ENCODE measurements around the gene TESMIN.

TESMIN gene

GRCh38 chr11:68683121-68683520, 68.2 kb downstream of the TESMIN start:
- H3K4me3 ChIP-seq (ENCODE audit: extremely low read depth, insufficient read depth, low read length, poor library complexity, severe bottlenecking): no peak overlapping the region
- H3K9me3 ChIP-seq (ENCODE audit: control insufficient read depth, low read length): no peaks in the 10 kb centered on the region
- peaks cover 9% of the 10 kb centered on the region for H3K4me1 ChIP-seq (ENCODE audit: control insufficient read depth, insufficient read depth, low read length, poor library complexity, severe bottlenecking)
- H3K36me3 ChIP-seq (ENCODE audit: control insufficient read depth, insufficient read depth, low read length): peaks cover 3% of the 10 kb centered on the region
- H3K27ac ChIP-seq (ENCODE audit: low read depth, low read length, severe bottlenecking): no peak overlapping the region
- WGBS, 2 experiments (ENCODE audit: insufficient coverage in 2 of 2): 81 to 89% methylated on average over 7 of the region's 7 CpGs

- no peak overlapping the region for H3K27ac ChIP-seq (ENCODE audit: low read depth, low read length, severe bottlenecking)
- WGBS, 2 experiments (ENCODE audit: insufficient coverage in 2 of 2): 70 to 72% methylated on average over 7 to 9 of the region's 9 CpGs
- no peaks in the 10 kb centered on the region for H3K9me3 ChIP-seq (ENCODE audit: control insufficient read depth, low read length)
Measured at GRCh38 chr11:68682531-68682961, 68.8 kb downstream of the TESMIN start.

GRCh38 chr11:68680541-68681231, 70.6 kb downstream of the TESMIN start:
- Histone ChIP-seq H3K9me3 (ENCODE audit: control insufficient read depth, low read length) (no peaks in the 10 kb centered on the region), H3K36me3 (ENCODE audit: control insufficient read depth, insufficient read depth, low read length) (no peaks in the 10 kb centered on the region), H3K4me1 (ENCODE audit: control insufficient read depth, insufficient read depth, low read length, poor library complexity, severe bottlenecking) (peaks cover 12% of the 10 kb centered on the region), H3K27ac (ENCODE audit: low read depth, low read length, severe bottlenecking) (no peak overlapping the region), H3K4me3 (ENCODE audit: extremely low read depth, insufficient read depth, low read length, poor library complexity, severe bottlenecking) (no peak overlapping the region)
- 94 to 95% methylated on average over 17 of the region's 17 CpGs for WGBS, 2 experiments (ENCODE audit: insufficient coverage in 2 of 2)

More at GRCh38 chr11:68682531-68682961, 68.8 kb downstream of the TESMIN start:
- H3K36me3 ChIP-seq (ENCODE audit: control insufficient read depth, insufficient read depth, low read length): no peaks in the 10 kb centered on the region
- no peak overlapping the region for H3K4me3 ChIP-seq (ENCODE audit: extremely low read depth, insufficient read depth, low read length, poor library complexity, severe bottlenecking)
- H3K4me1 ChIP-seq (ENCODE audit: control insufficient read depth, insufficient read depth, low read length, poor library complexity, severe bottlenecking): peaks cover 12% of the 10 kb centered on the region

GRCh38 chr11:68678031-68678441, 73.3 kb downstream of the TESMIN start:
- WGBS, 2 experiments (ENCODE audit: insufficient coverage in 2 of 2): 85 to 88% methylated on average over 2 to 6 of the region's 15 CpGs

GRCh38 chr11:68677432-68677831, 73.9 kb downstream of the TESMIN start:
- Histone ChIP-seq H3K27ac (ENCODE audit: low read depth, low read length, severe bottlenecking) (no peak overlapping the region), H3K36me3 (ENCODE audit: control insufficient read depth, insufficient read depth, low read length) (no peaks in the 10 kb centered on the region), H3K9me3 (ENCODE audit: control insufficient read depth, low read length) (no peaks in the 10 kb centered on the region), H3K4me3 (ENCODE audit: extremely low read depth, insufficient read depth, low read length, poor library complexity, severe bottlenecking) (no peak overlapping the region), H3K4me1 (ENCODE audit: control insufficient read depth, insufficient read depth, low read length, poor library complexity, severe bottlenecking) (peaks cover 7% of the 10 kb centered on the region)
- WGBS, 2 experiments (ENCODE audit: insufficient coverage in 2 of 2): 0 to 27% methylated on average over 2 to 4 of the region's 6 CpGs

More at GRCh38 chr11:68678031-68678441, 73.3 kb downstream of the TESMIN start:
- Histone ChIP-seq H3K4me1 (ENCODE audit: control insufficient read depth, insufficient read depth, low read length, poor library complexity, severe bottlenecking) (peaks cover 9% of the 10 kb centered on the region), H3K27ac (ENCODE audit: low read depth, low read length, severe bottlenecking) (no peak overlapping the region), H3K9me3 (ENCODE audit: control insufficient read depth, low read length) (no peaks in the 10 kb centered on the region), H3K36me3 (ENCODE audit: control insufficient read depth, insufficient read depth, low read length) (no peaks in the 10 kb centered on the region), H3K4me3 (ENCODE audit: extremely low read depth, insufficient read depth, low read length, poor library complexity, severe bottlenecking) (no peak overlapping the region)

GRCh38 chr11:68674461-68674860, 76.9 kb downstream of the TESMIN start:
- Histone ChIP-seq H3K4me3 (ENCODE audit: extremely low read depth, insufficient read depth, low read length, poor library complexity, severe bottlenecking) (no peak overlapping the region), H3K36me3 (ENCODE audit: control insufficient read depth, insufficient read depth, low read length) (no peaks in the 10 kb centered on the region), H3K9me3 (ENCODE audit: control insufficient read depth, low read length) (no peaks in the 10 kb centered on the region), H3K4me1 (ENCODE audit: control insufficient read depth, insufficient read depth, low read length, poor library complexity, severe bottlenecking) (peaks cover 6% of the 10 kb centered on the region), H3K27ac (ENCODE audit: low read depth, low read length, severe bottlenecking) (no peak overlapping the region)
- WGBS, 2 experiments (ENCODE audit: insufficient coverage in 2 of 2): 97 to 98% methylated on average over 14 to 16 of the region's 16 CpGs

- no peaks in the 10 kb centered on the region for H3K9me3 ChIP-seq (ENCODE audit: control insufficient read depth, low read length)
- H3K27ac ChIP-seq (ENCODE audit: low read depth, low read length, severe bottlenecking): no peak overlapping the region
- H3K36me3 ChIP-seq (ENCODE audit: control insufficient read depth, insufficient read depth, low read length): no peaks in the 10 kb centered on the region
- H3K4me3 ChIP-seq (ENCODE audit: extremely low read depth, insufficient read depth, low read length, poor library complexity, severe bottlenecking): no peak overlapping the region
- WGBS, 2 experiments (ENCODE audit: insufficient coverage in 2 of 2): 88 to 92% methylated on average over 9 to 11 of the region's 11 CpGs
- H3K4me1 ChIP-seq (ENCODE audit: control insufficient read depth, insufficient read depth, low read length, poor library complexity, severe bottlenecking): peaks cover 6% of the 10 kb centered on the region
Measured at GRCh38 chr11:68673991-68674390, 77.3 kb downstream of the TESMIN start.

- peaks cover 6% of the 10 kb centered on the region for H3K4me1 ChIP-seq (ENCODE audit: control insufficient read depth, insufficient read depth, low read length, poor library complexity, severe bottlenecking)
- no peaks in the 10 kb centered on the region for H3K36me3 ChIP-seq (ENCODE audit: control insufficient read depth, insufficient read depth, low read length)
- 84 to 98% methylated on average over 4 to 5 of the region's 6 CpGs for WGBS, 2 experiments (ENCODE audit: insufficient coverage in 2 of 2)
- H3K27ac ChIP-seq (ENCODE audit: low read depth, low read length, severe bottlenecking): no peak overlapping the region
- H3K9me3 ChIP-seq (ENCODE audit: control insufficient read depth, low read length): no peaks in the 10 kb centered on the region
- H3K4me3 ChIP-seq (ENCODE audit: extremely low read depth, insufficient read depth, low read length, poor library complexity, severe bottlenecking): no peak overlapping the region
Measured at GRCh38 chr11:68673306-68673945, 77.9 kb downstream of the TESMIN start.

- Histone ChIP-seq H3K27ac (ENCODE audit: low read depth, low read length, severe bottlenecking) (no peak overlapping the region), H3K9me3 (ENCODE audit: control insufficient read depth, low read length) (no peaks in the 10 kb centered on the region)
- WGBS, 2 experiments (ENCODE audit: insufficient coverage in 2 of 2): 90 to 96% methylated on average over 15 to 25 of the region's 33 CpGs
Measured at GRCh38 chr11:68670208-68670992, 80.9 kb downstream of the TESMIN start.

GRCh38 chr11:68669301-68670090, 81.8 kb downstream of the TESMIN start:
- Histone ChIP-seq H3K4me1 (ENCODE audit: control insufficient read depth, insufficient read depth, low read length, poor library complexity, severe bottlenecking) (no peaks in the 10 kb centered on the region), H3K27ac (ENCODE audit: low read depth, low read length, severe bottlenecking) (no peak overlapping the region), H3K36me3 (ENCODE audit: control insufficient read depth, insufficient read depth, low read length) (no peaks in the 10 kb centered on the region), H3K4me3 (ENCODE audit: extremely low read depth, insufficient read depth, low read length, poor library complexity, severe bottlenecking) (no peak overlapping the region), H3K9me3 (ENCODE audit: control insufficient read depth, low read length) (no peaks in the 10 kb centered on the region)
- WGBS, 2 experiments (ENCODE audit: insufficient coverage in 2 of 2): 92 to 93% methylated on average over 27 of the region's 27 CpGs

More at GRCh38 chr11:68670208-68670992, 80.9 kb downstream of the TESMIN start:
- Histone ChIP-seq H3K36me3 (ENCODE audit: control insufficient read depth, insufficient read depth, low read length) (no peaks in the 10 kb centered on the region), H3K4me1 (ENCODE audit: control insufficient read depth, insufficient read depth, low read length, poor library complexity, severe bottlenecking) (no peaks in the 10 kb centered on the region), H3K4me3 (ENCODE audit: extremely low read depth, insufficient read depth, low read length, poor library complexity, severe bottlenecking) (no peak overlapping the region)
